GM12872 (cell line): ENCODE results near the gene ASTL.

ENCODE experiments used
- TF ChIP-seq, protein P1 (sequence below): IDR thresholded peaks from 3 replicates; pipeline ENCODE4 v1.5.1; 2011; ENCODE audit warnings: low read depth, mild to moderate bottlenecking, low read length, moderate library complexity; ENCODE audit not compliant: insufficient read depth

ASTL gene

DNA sequence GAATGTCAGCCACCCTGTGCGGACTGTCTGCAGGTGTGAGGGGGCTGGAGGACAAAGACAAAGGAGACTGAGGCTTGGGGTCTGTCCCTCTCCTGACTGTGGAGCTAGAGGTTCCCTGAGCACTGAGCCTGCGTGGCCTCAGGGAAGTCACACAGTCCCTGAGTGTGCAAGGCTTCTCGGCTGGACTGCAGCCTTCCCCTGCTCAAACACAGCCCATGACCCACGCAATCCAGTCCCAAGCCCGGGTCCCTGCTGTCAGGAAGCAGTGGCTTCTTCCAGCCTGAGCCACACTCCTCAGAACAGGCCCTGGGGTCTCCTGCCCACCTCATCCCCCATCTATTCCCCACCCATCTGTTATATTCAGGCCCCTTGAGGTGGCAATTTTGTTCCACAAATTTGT is 2.7 kb downstream of the ASTL start:
- TF ChIP-seq, protein P1, sequence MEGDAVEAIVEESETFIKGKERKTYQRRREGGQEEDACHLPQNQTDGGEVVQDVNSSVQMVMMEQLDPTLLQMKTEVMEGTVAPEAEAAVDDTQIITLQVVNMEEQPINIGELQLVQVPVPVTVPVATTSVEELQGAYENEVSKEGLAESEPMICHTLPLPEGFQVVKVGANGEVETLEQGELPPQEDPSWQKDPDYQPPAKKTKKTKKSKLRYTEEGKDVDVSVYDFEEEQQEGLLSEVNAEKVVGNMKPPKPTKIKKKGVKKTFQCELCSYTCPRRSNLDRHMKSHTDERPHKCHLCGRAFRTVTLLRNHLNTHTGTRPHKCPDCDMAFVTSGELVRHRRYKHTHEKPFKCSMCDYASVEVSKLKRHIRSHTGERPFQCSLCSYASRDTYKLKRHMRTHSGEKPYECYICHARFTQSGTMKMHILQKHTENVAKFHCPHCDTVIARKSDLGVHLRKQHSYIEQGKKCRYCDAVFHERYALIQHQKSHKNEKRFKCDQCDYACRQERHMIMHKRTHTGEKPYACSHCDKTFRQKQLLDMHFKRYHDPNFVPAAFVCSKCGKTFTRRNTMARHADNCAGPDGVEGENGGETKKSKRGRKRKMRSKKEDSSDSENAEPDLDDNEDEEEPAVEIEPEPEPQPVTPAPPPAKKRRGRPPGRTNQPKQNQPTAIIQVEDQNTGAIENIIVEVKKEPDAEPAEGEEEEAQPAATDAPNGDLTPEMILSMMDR, result no peak

DNA sequence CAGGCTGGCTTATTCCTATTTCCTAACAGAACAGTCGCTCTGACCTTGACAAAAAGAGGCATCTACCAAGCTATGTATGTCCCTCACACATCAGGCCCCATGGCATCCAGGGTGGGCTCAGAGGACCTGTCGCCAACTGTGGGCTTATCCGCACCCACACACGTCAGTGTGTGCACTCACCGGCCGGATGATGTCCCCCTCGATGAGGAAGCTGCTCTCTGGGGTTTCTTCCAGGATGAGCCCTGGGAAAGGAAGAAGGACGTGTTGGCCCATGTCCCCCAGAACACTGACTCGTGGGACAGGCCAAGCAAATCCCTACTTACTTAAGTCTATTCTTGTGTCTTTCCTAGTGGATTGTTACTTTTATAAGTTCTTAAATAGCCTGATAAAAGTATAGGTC is 3.1 kb downstream of the ASTL start:
- TF ChIP-seq, protein P1, result no peak

DNA sequence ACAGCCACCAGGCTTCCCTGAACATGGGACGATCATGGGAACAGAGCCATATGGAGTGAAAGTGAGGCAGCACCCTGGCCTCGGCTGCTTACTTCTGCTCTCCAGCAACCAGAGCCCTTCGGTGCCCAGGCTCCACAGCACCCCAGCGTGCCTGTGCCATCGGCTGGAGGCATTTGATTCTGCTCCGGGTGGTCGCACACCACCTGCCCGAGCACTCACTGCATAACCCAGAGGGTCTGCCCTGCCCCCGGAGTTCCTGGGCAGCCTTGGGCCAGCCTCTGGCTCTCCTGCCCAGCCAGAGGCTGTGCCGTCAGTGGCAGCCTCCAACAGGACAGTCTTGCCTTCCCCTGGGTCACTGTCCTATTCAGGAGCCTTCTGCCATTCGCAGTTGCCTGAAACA is 3.9 kb downstream of the ASTL start:
- TF ChIP-seq, protein P1, result no peak

DNA sequence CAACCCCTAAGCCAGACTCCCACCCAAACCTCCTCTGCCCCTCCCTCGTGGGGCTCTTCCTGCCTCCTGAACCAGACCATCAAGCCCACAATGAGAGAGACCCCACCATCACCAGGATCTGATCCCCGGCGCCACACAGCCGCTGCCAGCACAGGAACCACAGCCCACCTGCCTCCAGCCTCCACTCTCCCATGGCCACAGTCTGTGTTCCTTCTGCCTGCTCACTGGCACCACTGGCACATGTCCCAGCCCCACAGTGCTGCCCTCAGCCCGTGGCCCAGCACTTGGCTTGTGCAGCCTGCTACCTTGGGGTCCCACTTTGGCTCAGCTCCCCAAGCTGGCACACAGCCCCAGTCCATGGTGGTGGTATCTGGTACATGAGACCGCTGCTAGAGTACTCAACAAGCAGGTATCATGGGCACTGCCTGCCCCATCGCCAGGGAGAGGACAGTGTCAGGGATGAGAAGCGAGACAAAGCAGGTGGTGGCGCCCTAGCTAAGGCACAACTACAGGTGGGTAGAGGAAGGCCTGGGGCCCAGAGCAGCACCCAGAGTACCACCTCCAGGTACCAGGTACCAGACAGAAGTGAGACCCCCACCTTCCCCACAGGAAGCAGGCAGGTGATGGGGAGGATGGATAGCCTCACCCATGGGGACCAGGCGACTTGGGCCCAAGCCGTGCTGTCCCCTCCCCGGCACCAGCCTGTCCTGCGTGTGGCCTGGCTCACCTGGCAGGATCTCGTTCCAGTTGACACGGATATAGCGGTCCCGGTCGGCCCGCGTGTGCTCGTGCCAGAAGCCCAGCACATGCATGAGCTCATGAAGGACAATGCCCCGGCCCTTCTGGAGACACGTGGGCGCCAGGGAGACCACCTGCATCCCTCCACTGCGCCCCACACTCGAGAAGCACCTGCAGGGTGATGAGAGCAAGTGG is 6.2 kb downstream of the ASTL start:
- TF ChIP-seq, protein P1, result no peak

DNA sequence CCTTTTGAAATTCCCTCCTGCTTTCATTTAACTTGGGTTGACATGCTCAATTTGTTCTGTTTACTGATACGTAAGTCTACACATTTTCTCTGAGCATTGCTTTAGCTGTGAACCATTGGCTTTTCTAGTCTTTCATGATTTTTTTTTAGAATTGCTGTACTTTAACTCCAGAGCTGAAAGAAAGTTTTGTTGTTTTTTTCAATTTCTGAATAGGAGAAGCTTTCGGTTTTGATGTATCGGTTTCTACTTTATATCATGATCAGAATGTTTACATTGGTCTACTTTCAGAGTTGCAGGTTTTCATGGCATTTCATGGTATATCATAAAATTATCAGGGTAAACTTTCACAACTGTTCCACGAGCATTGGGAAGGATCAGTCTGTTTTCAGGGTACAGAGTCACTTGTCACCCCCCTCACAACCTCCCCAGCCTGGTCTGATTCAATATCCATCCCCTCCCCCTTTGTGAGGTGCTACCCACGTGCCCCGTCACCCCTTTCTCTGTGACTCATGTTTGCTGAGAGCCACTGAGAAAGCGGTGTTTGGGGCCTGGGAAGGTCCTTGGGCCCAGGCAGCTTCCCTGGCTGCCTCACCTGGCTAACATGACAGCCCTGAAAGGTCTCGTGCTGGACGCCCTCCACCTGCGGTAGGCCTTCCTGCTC is 7.0 kb downstream of the ASTL start:
- TF ChIP-seq, protein P1, result no peak

DNA sequence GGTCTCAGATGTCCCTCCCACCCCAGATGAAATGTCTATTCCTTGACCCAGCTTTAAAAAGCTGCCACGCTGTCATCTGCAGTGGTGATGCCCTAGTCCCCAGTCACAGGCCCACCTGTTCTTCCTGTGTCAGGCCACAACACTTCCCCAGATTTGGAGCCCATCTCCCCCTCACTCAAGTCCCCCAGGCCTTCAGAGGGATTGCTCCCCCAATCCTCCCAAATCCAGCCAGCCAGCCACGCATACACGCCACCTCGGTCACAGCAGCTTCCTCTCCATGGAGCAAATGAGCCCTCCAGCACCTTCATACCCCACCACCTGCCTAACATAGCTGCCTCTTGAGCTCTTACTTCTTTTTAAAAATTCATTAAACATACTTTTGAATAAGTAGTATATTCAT is 7.8 kb downstream of the ASTL start:
- TF ChIP-seq, protein P1, result no peak

DNA sequence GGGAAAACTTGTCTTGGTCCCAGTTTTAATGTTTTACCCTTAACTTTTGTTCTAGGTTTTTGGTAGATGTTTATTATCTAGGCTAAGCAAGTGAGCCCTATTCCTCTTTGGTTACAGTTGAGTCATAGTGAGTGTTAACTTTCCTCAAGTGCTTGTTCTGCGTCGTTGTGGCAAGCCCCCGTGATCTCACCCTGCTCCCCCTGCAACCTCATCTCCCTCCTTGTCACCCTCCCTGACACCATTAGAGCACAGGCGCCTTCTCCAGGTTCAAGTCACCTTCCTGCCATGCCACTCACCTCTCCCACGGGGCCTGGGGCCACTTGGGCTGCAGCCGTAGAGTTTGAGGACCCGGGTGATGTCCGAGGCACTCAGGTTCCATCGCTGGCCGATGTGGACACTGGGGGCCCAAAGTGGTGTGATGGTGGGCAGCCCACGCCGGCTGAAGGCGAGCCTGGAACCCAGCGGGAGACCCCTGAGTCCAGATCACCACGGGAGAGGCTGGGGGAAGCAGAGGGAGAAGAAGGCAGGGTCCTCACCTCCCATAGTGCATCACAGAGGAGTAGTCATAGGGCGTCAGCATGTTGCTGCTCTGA is 8.7 kb downstream of the ASTL start:
- TF ChIP-seq, protein P1, result no peak
